Stimulated activated CD8-positive, alpha-beta memory T cell treated with anti-CD3 and anti-CD28 coated beads, Interleukin-12 subunit alpha, Interleukin-12 subunit beta, amount 100 ng/mL, for 24 hours (primary cell): Measurements from ENCODE around the gene ARX.

Experiments
- DNase-seq: peaks from one replicate; pipeline ENCODE4 v3.0.0-alpha.2; 2020; ENCODE audit errors: extremely low read depth

The ARX gene

DNA sequence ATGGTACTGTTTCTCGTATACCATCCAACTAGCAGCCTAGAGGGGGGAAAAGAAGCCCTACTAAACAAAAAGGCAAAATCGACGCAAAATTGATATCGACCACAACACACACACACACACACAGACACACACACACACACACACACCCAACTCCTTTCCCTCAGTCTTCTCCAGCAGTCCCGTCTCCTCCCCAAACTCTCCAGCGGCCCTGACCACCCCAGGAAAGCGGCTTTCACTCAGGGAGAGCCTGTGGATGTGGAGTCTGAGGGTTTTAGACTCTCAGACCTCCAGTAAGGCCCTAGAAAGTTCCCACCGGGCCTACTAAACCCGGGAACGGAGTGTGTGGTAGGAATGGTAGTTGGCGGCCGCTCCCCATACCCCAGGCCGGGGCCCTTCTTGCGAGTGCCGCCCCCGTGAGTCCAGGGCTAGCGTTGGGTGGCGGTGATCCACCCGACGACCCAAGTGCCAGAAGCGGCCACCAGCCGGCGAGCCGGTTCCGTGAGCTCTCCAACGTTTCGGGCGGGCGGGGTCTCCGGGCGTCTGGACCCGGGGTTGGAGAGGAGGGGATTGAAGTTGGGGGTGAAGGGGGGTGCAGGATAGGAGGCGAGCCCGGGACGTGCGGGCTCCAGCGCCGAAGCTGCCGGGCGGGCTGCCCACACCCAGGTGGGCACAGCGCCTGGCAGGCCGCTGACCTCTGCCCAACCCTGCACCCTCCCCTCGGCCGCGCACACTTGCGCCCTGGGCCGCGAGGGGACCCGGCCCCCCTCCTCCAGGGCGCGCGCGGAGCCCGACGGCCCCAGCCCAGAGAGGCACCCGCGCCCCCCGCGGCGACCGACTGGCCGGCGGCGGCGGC is 13.7 kb downstream of the ARX start:
- DNase-seq, result no peak

DNA sequence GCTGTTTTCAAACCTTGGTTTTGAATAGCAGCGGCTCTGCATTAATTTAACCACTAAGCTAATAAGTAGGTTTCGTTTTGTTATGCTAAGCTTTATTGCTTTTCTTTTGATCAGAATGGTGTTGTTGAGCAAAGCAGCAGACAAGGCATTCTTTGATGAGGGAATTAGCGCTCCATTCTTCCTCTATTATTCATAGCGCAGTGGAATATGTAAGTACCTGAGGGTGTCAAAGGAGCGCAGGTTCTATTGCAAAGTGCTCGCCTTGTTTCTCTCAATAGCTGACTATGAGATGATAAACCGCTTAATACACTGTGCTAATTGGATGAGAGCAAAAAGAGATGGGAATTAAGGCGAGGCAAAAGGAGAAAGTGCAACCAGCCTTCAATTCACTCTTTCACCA is 16.3 kb downstream of the ARX start:
- no peak for DNase-seq

- DNase-seq, result no peak
These were observed 19.6 kb downstream of the ARX start for GRCh38 chrX:24996096-24996709.

DNA sequence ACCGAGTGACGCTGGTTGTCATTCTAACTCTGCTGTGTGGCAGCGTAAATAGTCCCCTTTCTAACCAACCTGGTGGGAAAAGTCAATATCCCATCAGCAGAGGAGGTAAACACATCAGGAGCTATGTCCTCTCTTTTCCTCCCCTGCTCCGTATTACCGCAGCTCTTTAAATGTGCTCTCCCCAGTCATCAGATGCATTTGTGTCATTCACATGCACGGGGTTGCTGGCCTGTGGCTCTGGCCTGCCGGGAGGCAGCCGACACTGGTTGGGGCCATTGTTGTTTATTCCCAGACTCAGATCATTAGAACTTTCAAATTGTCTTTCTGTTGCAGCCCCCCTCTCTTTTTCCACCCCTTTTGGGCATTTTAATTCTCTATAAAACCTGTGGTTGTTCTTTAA is 21.9 kb downstream of the ARX start:
- no peak for DNase-seq

- DNase-seq, result no peak
These were observed 25.2 kb downstream of the ARX start for GRCh38 chrX:24990535-24990934.

GRCh38 chrX:24988314-24988713 is 27.5 kb downstream of the ARX start:
- DNase-seq, result no peak

DNA sequence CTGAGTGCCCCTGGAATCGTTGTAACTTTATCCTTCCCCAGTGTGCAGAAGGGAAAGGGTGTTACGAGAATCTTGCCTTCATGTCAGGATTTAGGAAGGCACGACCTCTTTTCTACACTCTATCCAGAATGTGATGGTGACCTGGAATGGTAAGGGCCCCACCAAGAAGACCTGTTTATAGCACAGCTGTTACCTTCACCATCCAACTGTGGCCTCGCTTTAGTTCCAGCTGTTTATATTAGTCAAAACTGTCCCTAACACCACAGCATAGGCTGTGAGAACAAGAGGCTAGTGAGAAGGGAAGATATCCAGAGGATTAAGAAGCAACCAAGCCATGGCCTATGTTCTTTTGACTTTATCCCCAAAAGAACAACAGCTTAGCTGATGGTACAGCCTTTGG is 28.0 kb downstream of the ARX start:
- no peak for DNase-seq

DNA sequence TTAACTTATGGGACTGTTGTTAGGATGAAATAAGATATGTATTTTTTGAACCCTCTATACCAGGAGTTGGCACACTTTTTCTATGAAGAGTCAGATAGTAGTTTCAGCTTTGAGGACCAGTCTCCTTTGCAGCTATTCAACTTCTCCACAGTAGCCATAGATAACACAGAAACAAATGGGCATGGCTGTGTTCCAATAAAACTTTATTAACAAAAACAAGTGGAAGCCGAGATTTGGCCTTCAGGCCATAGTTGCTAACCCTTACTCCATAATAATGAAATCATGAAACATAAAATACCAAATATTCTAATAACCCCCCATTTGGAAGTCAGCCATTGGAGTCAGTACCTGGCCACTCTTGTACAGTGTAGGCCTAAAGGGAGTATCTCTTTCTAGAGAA is 30.6 kb downstream of the ARX start:
- DNase-seq, result no peak

DNA sequence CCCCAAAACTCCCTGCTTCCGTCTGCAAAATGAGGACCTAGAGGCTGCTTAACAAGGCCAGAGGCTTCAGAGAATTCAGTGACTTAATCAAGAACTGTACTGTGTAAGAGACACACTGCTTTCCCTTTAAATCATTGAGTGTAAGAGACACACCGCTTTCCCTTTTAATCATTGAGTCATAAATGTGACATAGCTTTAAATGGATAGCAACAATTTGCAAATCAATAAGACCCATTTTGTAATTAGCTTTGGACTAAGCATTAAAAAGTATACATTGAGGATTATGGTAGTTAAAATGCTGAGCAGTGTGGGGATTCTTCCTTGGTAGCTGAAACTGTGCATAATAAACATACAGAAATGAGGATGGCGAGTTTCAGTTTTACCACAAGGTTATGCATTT is 31.8 kb downstream of the ARX start:
- DNase-seq, result no peak

DNA sequence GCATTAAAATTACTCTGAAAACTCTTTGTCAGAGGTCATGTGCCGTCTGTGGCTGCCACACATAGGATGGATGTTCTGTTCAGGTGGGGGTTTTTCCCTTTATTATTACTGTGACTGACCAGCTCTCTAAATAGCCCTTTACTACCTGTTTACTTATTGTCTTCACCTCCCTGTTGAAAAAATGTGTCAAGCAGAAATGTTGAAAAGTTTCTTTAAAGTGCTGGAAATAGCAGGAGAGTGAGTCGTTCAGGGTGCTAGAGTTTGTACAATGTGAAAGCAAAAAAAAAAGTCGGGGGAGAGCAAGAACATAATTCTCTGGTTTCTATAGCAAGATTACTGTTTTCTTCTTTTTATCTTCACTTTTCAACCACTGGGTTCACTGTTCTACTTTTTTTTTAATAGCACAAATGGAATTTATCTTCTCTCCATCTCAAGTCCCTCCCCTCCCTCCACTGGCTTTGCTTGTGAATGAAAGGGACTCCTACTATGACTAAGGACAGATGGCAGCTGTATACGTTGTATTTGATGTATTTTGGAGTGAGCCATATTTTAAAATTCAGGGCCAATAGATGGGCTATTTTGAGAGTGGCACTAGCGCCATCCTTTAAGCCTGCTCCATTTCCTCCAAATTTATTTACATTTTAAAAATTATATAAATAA is 33.3 kb downstream of the ARX start:
- DNase-seq, result no peak

DNA sequence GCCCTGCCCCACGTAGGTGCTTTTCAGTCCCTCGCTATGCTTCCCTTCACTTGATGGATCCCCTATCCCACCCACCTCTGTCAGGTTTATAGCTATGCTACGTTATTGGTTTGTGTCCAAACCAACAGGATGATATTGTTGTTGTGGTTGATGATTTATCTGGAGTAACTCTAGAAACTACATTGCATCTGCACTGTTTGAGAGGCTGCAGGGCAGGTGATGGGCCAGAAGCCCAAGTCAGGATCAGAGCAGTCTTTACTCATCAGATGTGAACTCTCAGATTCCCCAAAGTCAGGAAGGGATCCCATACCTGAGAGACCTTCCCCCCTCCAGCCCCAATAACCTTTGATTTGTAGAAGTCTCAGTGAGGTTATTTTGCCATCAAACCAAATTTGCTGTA is 34.7 kb downstream of the ARX start:
- no peak for DNase-seq

GRCh38 chrX:24979081-24979480 is 36.7 kb downstream of the ARX start:
- DNase-seq, result no peak

DNA sequence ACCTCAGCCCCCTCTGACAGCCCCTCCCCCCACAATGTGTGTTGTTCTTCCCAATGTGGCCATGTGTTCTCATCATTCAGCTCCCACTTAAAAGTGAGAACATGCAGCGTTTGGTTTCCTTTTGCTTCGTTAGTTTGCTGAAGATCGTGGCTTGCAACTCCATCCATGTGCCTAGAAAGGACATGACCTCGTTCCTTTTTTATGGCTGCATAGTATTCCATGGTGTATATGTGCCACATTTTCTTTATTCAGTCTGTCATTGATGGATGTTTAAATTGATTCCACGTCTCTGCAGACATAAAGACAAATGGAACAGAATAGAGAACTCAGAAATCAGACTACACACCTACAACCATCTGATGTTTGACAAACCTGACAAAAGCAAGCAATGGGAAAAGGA is 46.0 kb downstream of the ARX start:
- DNase-seq, result no peak

- no peak for DNase-seq
These were observed 50.4 kb downstream of the ARX start for GRCh38 chrX:24965372-24965771.

GRCh38 chrX:24963823-24964222 is 51.9 kb downstream of the ARX start:
- no peak for DNase-seq

DNA sequence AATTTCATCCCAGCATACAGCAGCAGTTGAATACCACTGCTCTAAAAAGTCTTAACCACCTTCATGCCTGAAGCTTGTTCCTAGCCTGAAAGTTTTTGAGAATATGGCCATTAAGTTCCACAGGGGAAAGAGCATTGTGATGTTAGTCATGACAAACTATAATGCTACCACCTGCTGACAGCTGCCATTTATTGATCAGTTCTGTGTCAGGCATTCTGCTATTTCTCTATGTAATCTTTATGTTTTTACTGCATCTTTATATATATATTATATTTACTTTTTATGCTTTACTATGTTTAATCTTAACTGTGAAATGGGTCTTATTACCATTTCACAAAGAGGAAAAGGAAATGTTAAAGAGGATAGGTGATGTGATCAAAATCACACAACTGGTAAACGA is 54.0 kb downstream of the ARX start:
- DNase-seq, result no peak

- no peak for DNase-seq
These were observed 58.9 kb downstream of the ARX start for GRCh38 chrX:24956828-24957227.

DNA sequence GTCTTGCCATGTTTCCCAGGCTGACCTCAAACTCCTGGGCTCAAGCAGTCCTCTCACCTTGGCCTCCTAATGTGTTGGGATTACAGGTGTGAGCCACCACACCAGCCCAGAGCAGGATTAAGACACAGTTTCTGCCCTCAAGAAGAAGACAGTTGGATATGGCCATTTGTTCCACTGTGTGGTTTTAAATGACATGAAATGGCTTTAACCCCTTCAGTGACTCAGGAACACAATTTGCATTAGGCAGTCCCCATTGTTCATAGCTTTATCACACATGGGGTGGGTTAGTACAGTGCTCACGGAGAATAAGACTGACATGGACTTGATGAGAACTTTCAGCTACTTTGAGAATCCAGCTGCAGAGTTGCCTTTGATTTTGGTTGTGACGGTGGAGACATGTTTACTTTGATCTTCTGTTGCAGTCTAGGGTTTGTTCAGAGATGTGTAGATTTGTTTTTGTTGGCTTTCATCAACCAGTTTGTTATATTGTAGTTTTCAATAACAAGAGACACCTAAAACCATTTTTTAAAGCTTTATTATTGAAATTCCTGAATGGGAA is 60.3 kb downstream of the ARX start:
- no peak for DNase-seq

GRCh38 chrX:24954732-24955131 is 61.0 kb downstream of the ARX start:
- DNase-seq, result no peak
